HepG2 (cell line): ENCODE results near the gene ARHGEF4. TPM values are rescaled to one million over a fixed set of nuclear protein-coding genes. Genes with fewer than 3 reads are reported as not detected.
A peak's percentile ranks its signal among the peaks of the same experiment; 100 is the strongest.

Source experiments
- ATAC-seq: fragments of 200-7000 bp; cut with Tn5 transposase; 3 replicates; pipeline ENCODE4 v1.9.1; 2020; ENCODE audit warnings: mild to moderate bottlenecking, moderate library complexity
- BruUV-seq: library from RNA; stranded (reverse); fragments of 400-500 nt; replicated peaks from 2 replicates; lab custom pipeline; 2021; lab: Mats Ljungman, UMichigan
- CTCF ChIA-PET: fragments of 300-600 bp; formaldehyde crosslinking; extraction: SDS; loops from one replicate; lab custom pipeline; 2021; ENCODE audit warnings: low total read pairs, inconsistent platforms, low intra/inter-chr PET ratio; lab: Yijun Ruan, JAX
- POLR2A ChIA-PET: fragments of 350-600 bp; sonication (Branson Sonifier 250); formaldehyde crosslinking; loops from one replicate; lab custom pipeline; 2020; ENCODE audit warnings: antibody characterized with exemption, inconsistent platforms; lab: Yijun Ruan, JAX
- DNase-seq: peaks from one replicate; pipeline ENCODE4 v3.0.0-alpha.2; 2015; ENCODE audit warnings: low spot score
- FAIRE-seq: peaks from 3 replicates; lab custom pipeline; 2011; peaks lifted over from hg19 to GRCh38; lab: Jason Lieb, UNC
- H2AFZ ChIP-seq: one replicate; pipeline ENCODE4 v1.6.1; 2011; ENCODE audit warnings: low read length, inconsistent platforms
- H3K27ac ChIP-seq: fragments of 300-600 bp; 3 replicates; pipeline ENCODE4 v1.8.0; 2011; ENCODE audit warnings: mixed run types, mild to moderate bottlenecking, mixed read lengths, low read length, inconsistent platforms; ENCODE audit not compliant: insufficient read depth; ENCODE audit errors: extremely low read length
- H3K27me3 ChIP-seq, 2 experiments: fragments of 200-600 bp in 1 of 2; 2 replicates in 1 of 2; 3 replicates in 1 of 2; pipeline versions ENCODE4 v1.6.0 to v1.8.0; 2011; ENCODE audit warnings: low read length in 2 of 2, mild to moderate bottlenecking in 2 of 2, moderate library complexity in 2 of 2, inconsistent platforms in 1 of 2; ENCODE audit not compliant: insufficient read depth in 2 of 2, control insufficient read depth in 1 of 2
- H3K36me3 ChIP-seq, 2 experiments: fragments of 200-600 bp in 1 of 2; replicated peaks in 1 of 2; 2 replicates in 1 of 2; 3 replicates in 1 of 2; pipeline versions ENCODE4 v1.5.1 to v1.8.0; 2011; ENCODE audit warnings: low read length in 2 of 2, inconsistent platforms in 1 of 2; ENCODE audit not compliant: insufficient read depth in 2 of 2, control insufficient read depth in 1 of 2
- H3K4me1 ChIP-seq: 2 replicates; pipeline ENCODE4 v1.5.1; 2012; ENCODE audit warnings: low read length, inconsistent platforms; ENCODE audit not compliant: insufficient read depth
- H3K4me2 ChIP-seq: 2 replicates; pipeline ENCODE4 v1.6.0; 2011; ENCODE audit warnings: low read depth, low read length, inconsistent platforms
- H3K4me3 ChIP-seq, 3 experiments: fragments of 200-600 bp in 1 of 3; sonication (generic), shearing (Covaris generic) in 1 of 3; replicated peaks in 1 of 3; 2 replicates each; pipeline ENCODE4 v1.5.1; 2011 to 2016; ENCODE audit warnings: low read length in 3 of 3, inconsistent platforms in 2 of 3, low read depth in 2 of 3, mild to moderate bottlenecking in 2 of 3, control low read depth in 1 of 3, mixed read lengths in 1 of 3; ENCODE audit not compliant: insufficient read depth in 1 of 3
- H3K79me2 ChIP-seq: one replicate; pipeline ENCODE4 v1.6.1; 2011; ENCODE audit warnings: low read length, inconsistent platforms; ENCODE audit not compliant: insufficient read depth
- H3K9ac ChIP-seq: 2 replicates; pipeline ENCODE4 v1.6.0; 2011; ENCODE audit warnings: mild to moderate bottlenecking, low read depth, low read length, inconsistent platforms; ENCODE audit not compliant: insufficient read depth
- H3K9me3 ChIP-seq: 2 replicates; pipeline ENCODE4 v1.5.1; 2012; ENCODE audit warnings: mild to moderate bottlenecking, low read length
- H4K20me1 ChIP-seq: 2 replicates; pipeline ENCODE4 v1.6.0; 2011; ENCODE audit warnings: inconsistent platforms, mild to moderate bottlenecking, low read length, moderate library complexity; ENCODE audit not compliant: insufficient read depth
- DRAP1 ChIP-seq: IDR thresholded peaks from 2 replicates; pipeline ENCODE4 v1.6.1; 2016; ENCODE audit warnings: missing genetic modification reagents, missing compliant biosample characterization
- HDAC6 ChIP-seq: fragments of 200-600 bp; sonication (generic); IDR thresholded peaks from 2 replicates; pipeline ENCODE4 v1.7.0; 2017; ENCODE audit warnings: mild to moderate bottlenecking, antibody characterized with exemption, low read length, low read depth
- HNF4A ChIP-seq: sonication (generic); formaldehyde crosslinking; IDR thresholded peaks from 2 replicates; pipeline ENCODE4 v1.4.0; 2020; ENCODE audit warnings: missing genetic modification reagents
- KAT7 ChIP-seq: IDR thresholded peaks from 2 replicates; pipeline ENCODE4 v1.6.1; 2018; ENCODE audit warnings: borderline replicate concordance, missing compliant biosample characterization
- MATR3 ChIP-seq: sonication (generic); formaldehyde crosslinking; IDR thresholded peaks from 2 replicates; pipeline ENCODE4 v1.4.0; 2020; ENCODE audit warnings: missing genetic modification reagents
- RXRB ChIP-seq: IDR thresholded peaks from 2 replicates; pipeline ENCODE4 v1.6.1; 2016; ENCODE audit warnings: borderline replicate concordance, missing genetic modification reagents, missing compliant biosample characterization
- U2AF2 ChIP-seq: fragments of 200-400 bp; formaldehyde crosslinking; IDR thresholded peaks from 2 replicates; pipeline ENCODE4 v1.6.1; 2017; ENCODE audit warnings: low read depth, mild to moderate bottlenecking, low read length
- ZNF44 ChIP-seq: sonication (generic); formaldehyde crosslinking; IDR thresholded peaks from 2 replicates; pipeline ENCODE4 v1.5.1; 2020; ENCODE audit warnings: mild to moderate bottlenecking, missing genetic modification reagents
- ZNF550 ChIP-seq: sonication (generic); formaldehyde crosslinking; IDR thresholded peaks from 2 replicates; pipeline ENCODE4 v1.4.0; 2020; ENCODE audit warnings: mild to moderate bottlenecking, missing genetic modification reagents, borderline replicate concordance
- ZNF562 ChIP-seq: sonication (generic); formaldehyde crosslinking; IDR thresholded peaks from 2 replicates; pipeline ENCODE4 v1.8.0; 2022; ENCODE audit warnings: missing genetic modification reagents, borderline replicate concordance
- ZNF777 ChIP-seq: sonication (generic); formaldehyde crosslinking; IDR thresholded peaks from 2 replicates; pipeline ENCODE4 v1.4.0; 2020; ENCODE audit warnings: missing genetic modification reagents
- WGBS: methylation state at CpG from one replicate; pipeline ENCODE4 v1.1.6; 2017; ENCODE audit warnings: low lambda C conversion rate; 5-methylcytosine and 5-hydroxymethylcytosine counted together
- in situ Hi-C: cut with HindIII; loops from 2 replicates; pipeline ENCODE4 v1.10.0; 2017; ENCODE audit warnings: low pct_unique_long_range_greater_than_20kb; ENCODE audit not compliant: extremely low pct_ligation_motif_present
- intact Hi-C: fragments of 100-400 bp; cut with micrococcal nuclease; formaldehyde crosslinking; loops from one replicate; pipeline ENCODE4 v1.10.0; 2022; ENCODE audit not compliant: unreplicated experiment
- polyA plus RNA-seq, 8 experiments: library from polyadenylated mRNA; depleted of rRNA in 3 of 8; stranded (reverse) in 7 of 8; unstranded in 1 of 8; fragments of >200 nt; fragmentation: Illumina TruSeq in 4 of 8; extraction: Trizol in 4 of 8; gene quantifications; 2 replicates each; pipeline versions ENCODE4 v1.2.1 to v1.2.3, GENCODE V29; 2011 to 2016; ENCODE audit warnings: low read depth in 4 of 8, missing spikeins in 1 of 8, mixed read lengths in 1 of 8; ENCODE audit not compliant: insufficient read depth in 1 of 8
- total RNA-seq, 5 experiments: library from RNA; depleted of rRNA; stranded (reverse); fragments of >200 nt; fragmentation: Illumina TruSeq; extraction: Trizol; gene quantifications; 2 replicates each; pipeline ENCODE4 v1.2.3, GENCODE V29; 2016; ENCODE audit warnings: low read depth in 1 of 5
- TF ChIP-seq, protein P1 (sequence below): sonication (generic); IDR thresholded peaks from 2 replicates; pipeline ENCODE4 v1.6.1; 2016; ENCODE audit warnings: low read depth, borderline replicate concordance
- TF ChIP-seq, protein P2 (sequence below): sonication (generic); formaldehyde crosslinking; conservative IDR thresholded peaks from 2 replicates; pipeline ENCODE4 v1.8.0; 2022; ENCODE audit warnings: mild to moderate bottlenecking, moderate library complexity, missing genetic modification reagents
- TF ChIP-seq, protein P3 (sequence below): sonication (generic); formaldehyde crosslinking; IDR thresholded peaks from 2 replicates; pipeline ENCODE4 v1.4.0; 2020; ENCODE audit warnings: missing genetic modification reagents
- TF ChIP-seq, protein P4 (sequence below): IDR thresholded peaks from 2 replicates; pipeline ENCODE4 v1.6.1; 2012; ENCODE audit warnings: low read depth, low read length, improper control_type of control experiment

ARHGEF4 gene
- total and polyA plus RNA-seq, 2 of the 13 experiments (the other 11 are each of a cell fraction or from before 2014, with no cell fraction given) = 0.11 to 0.13 TPM

DNA sequence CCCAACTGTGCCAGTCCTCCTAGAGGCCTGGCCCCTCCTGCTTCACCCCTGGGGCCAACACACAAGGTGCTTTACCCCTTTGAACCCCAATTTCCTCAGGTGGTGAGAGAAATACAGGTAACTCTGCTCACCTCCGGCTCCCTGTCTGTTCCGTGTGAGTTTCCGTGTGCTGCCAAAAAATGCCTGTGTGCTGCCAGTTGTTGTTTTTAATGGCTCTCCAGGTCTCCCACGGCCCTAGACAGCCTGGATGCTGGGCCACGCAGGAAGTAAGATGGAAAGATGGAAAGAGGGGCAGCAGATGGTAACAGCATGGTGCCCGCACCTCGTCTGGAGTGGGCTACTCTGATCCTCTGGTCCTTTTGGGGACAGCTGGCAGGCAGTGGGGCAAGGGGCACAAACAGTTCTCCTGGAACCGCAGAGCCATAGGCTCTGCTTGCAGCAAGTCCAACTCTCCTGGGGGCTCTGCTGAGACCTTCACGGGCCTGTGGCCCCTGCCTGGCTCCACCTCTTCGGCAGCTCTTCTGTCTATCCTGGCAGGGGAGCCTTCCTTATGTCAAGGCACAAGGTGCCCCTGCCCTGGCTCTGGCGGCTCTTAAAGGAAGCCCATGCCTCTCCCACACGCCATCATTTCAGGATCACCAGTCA is 4.3 kb upstream of the ARHGEF4 start (continued):
- no peak for TF ChIP-seq RXRB (CRISPR knock-in tag)

GRCh38 chr2:130834091-130834930 is 2.4 kb upstream of the ARHGEF4 start:
- H3K4me1 ChIP-seq = 0 out of 2 replicates have a peak, but pooled peaks cover 8% of the 10 kb centered on the region
- H3K27ac ChIP-seq = no peak overlapping the region
- intact Hi-C loops (no loop called here), in situ Hi-C loops (no loop called here)
- WGBS = 31% methylated on average over 17 of the region's 18 CpGs
- H3K27me3 ChIP-seq = peaks cover 13 to 65% of the 10 kb centered on the region in 2 experiments
- H2AFZ ChIP-seq = no peak overlapping the region
- H3K4me2 ChIP-seq = no peak overlapping the region
- H4K20me1 ChIP-seq = no peaks in the 10 kb centered on the region; the same call in 1 of the 2 replicates
- FAIRE-seq = no peak
- peak; percentile 36 for DNase-seq
- no peak overlapping the region for H3K4me3 ChIP-seq
- POLR2A ChIA-PET = no interaction called here
- H3K79me2 ChIP-seq = no peaks in the 10 kb centered on the region
- H3K36me3 ChIP-seq = no peaks in the 10 kb centered on the region
- BruUV-seq = no TSS peak
- H3K9me3 ChIP-seq = no peaks in the 10 kb centered on the region
- peak; percentile 73 for ATAC-seq
- no peak overlapping the region for H3K9ac ChIP-seq
- CTCF ChIA-PET = no interaction called here
- TF ChIP-seq ZNF777 (CRISPR knock-in tag) (no peak), ZNF550 (CRISPR knock-in tag) (no peak), HNF4A (CRISPR knock-in tag) (peak; percentile 70), DRAP1 (no peak), MATR3 (CRISPR knock-in tag) (no peak), U2AF2 (no peak), HDAC6 (no peak), KAT7 (CRISPR knock-in tag) (no peak), ZNF44 (CRISPR knock-in tag) (no peak), ZNF562 (CRISPR knock-in tag) (no peak)
- TF ChIP-seq, protein P1, sequence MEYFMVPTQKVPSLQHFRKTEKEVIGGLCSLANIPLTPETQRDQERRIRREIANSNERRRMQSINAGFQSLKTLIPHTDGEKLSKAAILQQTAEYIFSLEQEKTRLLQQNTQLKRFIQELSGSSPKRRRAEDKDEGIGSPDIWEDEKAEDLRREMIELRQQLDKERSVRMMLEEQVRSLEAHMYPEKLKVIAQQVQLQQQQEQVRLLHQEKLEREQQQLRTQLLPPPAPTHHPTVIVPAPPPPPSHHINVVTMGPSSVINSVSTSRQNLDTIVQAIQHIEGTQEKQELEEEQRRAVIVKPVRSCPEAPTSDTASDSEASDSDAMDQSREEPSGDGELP = no peak
- TF ChIP-seq, protein P2, sequence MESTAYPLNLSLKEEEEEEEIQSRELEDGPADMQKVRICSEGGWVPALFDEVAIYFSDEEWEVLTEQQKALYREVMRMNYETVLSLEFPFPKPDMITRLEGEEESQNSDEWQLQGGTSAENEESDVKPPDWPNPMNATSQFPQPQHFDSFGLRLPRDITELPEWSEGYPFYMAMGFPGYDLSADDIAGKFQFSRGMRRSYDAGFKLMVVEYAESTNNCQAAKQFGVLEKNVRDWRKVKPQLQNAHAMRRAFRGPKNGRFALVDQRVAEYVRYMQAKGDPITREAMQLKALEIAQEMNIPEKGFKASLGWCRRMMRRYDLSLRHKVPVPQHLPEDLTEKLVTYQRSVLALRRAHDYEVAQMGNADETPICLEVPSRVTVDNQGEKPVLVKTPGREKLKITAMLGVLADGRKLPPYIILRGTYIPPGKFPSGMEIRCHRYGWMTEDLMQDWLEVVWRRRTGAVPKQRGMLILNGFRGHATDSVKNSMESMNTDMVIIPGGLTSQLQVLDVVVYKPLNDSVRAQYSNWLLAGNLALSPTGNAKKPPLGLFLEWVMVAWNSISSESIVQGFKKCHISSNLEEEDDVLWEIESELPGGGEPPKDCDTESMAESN (CRISPR knock-in tag) = no peak
- TF ChIP-seq, protein P3, sequence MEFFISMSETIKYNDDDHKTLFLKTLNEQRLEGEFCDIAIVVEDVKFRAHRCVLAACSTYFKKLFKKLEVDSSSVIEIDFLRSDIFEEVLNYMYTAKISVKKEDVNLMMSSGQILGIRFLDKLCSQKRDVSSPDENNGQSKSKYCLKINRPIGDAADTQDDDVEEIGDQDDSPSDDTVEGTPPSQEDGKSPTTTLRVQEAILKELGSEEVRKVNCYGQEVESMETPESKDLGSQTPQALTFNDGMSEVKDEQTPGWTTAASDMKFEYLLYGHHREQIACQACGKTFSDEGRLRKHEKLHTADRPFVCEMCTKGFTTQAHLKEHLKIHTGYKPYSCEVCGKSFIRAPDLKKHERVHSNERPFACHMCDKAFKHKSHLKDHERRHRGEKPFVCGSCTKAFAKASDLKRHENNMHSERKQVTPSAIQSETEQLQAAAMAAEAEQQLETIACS (CRISPR knock-in tag) = no peak
- TF ChIP-seq, protein P4, sequence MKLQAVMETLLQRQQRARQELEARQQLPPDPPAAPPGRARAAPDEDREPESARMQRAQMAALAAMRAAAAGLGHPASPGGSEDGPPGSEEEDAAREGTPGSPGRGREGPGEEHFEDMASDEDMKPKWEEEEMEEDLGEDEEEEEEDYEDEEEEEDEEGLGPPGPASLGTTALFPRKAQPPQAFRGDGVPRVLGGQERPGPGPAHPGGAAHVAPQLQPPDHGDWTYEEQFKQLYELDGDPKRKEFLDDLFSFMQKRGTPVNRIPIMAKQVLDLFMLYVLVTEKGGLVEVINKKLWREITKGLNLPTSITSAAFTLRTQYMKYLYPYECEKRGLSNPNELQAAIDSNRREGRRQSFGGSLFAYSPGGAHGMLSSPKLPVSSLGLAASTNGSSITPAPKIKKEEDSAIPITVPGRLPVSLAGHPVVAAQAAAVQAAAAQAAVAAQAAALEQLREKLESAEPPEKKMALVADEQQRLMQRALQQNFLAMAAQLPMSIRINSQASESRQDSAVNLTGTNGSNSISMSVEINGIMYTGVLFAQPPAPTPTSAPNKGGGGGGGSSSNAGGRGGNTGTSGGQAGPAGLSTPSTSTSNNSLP = no peak
